NCI-H2171 treated with DMSO at 0.1 percent for 48 hours (cell line): ENCODE measurements around the gene FOCAD.
"Not testable (repeated sequence)": the region's sequence is repeated elsewhere in the genome, so short reads cannot be mapped to it uniquely, and the experiment has no call there.

Source experiments
- DNase-seq: peaks from one replicate; lab custom pipeline; 2025; lab: John Stamatoyannopoulos, UW

The FOCAD gene

DNA sequence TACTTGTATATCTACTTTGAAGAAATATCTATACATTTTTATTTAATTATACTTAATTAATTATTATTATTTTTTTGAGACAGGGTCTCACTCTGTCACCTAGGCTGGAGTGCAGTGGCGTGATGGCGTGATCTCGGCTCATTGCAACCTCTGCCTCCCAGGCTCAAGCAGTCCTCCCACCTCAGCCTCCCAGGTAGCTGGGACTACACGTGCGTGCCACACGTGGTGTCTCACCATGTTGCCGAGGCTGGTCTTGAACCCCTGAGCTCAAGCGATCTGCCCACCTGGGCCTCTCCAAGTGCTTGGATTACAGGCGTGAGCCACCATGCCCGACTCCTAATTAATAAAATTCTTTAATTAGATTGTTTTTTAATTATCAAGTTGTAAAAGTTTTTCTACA, 10.5 kb upstream of the FOCAD start:
- not testable (repeated sequence) for DNase-seq

DNA sequence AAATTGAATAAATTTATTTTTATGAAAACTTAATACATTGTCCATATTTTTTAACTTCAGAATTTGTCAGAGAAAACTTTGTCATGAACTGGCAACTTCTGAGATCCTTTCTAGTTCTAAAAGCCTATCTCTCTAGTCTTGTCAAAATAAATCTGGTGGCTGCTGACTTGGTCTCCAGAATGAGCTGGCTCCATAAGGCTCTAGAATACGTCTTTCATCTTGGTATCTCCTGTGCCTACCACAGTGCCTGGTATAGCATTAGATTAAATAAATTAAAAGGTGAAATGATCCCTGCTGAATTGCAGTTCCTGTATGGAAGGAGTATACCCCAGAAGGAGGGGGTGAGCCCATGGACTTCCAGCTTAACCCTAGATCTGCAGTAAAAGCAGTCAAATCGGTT, 2.6 kb upstream of the FOCAD start:
- no peak for DNase-seq

DNA sequence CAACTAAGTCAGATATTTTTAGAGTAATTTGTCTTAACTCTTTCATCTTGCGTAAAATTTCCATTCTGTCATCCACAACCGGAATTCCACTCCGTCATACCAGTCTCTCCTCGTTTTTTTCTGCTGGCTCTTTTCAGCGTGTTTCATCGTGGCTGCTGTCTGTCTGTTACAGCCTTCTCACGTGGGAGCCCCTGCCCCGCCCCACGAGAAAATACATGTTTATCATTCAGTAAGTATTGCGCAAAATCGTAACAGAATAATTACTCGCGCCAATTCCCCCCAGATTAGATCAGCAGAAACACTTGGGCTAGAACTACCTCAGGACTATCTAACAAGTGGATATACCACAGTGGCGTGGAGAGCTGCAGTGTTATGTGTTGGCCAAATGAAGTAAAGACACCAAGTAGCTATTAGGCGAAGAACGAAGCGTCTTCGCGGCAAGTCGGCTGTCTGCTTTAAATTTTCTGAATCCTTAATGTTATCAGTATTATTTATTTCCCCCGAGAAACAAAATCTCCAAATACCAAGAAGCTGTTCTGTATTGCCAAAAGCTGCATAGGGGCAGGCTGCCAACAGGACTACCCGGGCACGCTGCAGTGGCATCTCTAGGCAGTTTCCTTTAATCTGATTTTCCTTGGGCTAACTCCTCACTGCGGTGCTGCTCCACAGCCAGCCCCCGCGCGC, 566 bp upstream of the FOCAD start:
- peak; percentile 38 for DNase-seq

DNA sequence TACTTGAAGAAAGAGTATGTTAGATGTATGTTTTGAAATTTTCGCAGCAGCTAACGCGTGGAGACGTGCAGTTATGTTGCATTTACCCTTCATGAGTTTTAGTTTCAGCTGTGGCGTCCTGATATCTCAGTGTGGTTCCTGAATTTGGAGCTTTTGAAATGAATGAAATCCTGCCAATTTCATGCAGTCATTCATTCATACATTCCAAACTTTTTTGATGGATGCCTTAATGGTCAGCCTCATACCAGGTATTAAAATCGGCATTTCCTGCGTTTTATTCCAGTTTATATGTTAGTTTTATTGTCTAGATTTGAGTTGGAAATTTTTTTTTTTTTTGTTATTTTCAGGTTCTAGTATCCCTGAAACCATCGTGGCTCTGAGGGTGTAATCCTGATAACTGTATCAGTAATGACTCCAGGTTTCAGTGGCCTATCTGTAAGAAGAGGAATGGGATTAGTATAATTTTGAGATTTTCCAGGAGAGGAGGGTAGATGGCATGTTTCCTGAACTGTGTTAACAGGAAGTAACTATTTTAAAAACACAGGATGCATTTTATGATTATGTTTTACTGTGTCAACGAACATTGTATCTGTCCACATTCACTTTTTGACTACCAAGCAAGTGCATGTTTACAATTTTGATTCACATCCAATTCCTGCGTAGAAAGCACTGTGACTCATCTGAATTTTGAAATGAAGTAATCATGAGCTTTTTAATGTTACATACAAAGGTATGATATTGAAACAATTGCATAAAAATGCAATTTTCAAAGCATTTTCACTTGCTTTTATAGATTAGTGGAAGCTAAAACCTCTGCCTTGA, 1.0 kb downstream of the FOCAD start:
- no peak for DNase-seq

DNA sequence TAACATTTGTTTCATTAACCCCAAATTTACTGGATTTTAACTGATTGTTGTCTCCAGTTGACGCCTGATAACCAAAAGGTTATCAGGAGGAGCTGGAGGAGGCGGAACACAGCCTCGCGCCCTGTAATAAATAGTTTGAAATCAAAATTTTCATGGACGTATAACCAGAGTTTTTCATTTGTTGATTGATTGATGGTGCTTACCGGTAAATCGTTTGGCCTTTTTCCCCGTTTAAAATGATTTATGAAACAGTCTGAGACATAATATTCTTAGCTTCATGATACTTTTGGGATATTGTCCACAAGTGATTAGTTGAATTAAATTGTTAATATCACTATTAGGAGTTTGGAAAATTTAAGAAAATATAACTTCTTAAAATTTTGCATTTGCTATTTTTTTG, 1.7 kb downstream of the FOCAD start:
- DNase-seq: no peak

DNA sequence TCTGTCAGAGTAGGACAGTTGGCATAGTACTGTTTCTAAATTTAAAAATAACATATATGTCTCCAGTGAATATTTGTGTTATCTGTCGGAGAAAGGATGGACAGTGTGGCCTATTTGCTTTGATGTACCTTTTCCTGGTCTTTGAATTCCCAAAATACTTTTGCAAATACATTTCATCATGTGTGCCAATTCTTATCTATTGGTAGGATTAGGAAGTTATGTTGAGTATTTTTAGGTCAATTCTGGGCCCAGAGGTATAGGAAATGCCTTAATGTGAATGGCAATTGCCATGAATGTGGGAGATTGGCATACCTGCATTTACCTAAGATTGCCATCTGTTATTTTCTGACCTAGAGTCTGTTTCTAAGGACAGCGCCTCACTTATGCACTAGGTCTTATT, 5.8 kb downstream of the FOCAD start:
- no peak for DNase-seq

DNA sequence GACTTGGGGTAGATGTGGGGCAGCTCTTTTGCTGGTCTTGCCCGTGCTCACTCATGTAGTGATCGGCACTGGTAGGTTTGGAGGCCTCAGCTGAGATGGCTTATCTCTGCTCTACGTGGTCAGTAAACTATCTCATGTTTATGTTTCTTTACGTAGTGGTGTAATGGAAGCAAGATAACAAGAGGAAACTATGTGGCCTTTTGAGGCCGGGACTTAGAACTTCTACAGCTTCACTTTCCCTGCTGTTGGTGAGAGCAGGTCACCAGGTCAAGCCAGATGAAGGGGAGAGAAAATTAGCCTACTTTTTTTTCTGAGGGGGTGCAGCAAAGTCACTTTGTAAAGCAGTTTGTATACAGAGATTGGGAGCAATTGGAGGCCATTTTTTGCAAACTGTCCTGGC, 8.5 kb downstream of the FOCAD start:
- DNase-seq: no peak

DNA sequence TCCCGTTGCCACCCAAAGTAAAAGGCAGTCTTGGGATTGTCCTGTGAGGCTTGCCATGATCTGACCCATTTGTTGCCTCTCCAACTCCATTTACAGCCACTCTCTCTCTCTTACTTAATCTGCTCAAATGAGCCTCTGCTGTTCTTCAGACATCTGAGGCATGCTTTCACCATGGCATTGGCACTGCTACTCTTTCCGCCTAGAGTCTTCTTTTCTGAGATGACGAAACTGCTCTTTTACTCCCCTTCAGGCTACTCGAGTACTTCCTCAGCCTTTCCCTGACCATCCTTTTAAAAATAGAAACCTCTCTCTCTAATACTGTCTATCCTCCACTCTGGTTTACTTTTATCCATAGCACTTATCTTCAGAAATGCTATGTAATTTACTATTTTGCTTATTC, 9.0 kb downstream of the FOCAD start:
- DNase-seq: no peak

DNA sequence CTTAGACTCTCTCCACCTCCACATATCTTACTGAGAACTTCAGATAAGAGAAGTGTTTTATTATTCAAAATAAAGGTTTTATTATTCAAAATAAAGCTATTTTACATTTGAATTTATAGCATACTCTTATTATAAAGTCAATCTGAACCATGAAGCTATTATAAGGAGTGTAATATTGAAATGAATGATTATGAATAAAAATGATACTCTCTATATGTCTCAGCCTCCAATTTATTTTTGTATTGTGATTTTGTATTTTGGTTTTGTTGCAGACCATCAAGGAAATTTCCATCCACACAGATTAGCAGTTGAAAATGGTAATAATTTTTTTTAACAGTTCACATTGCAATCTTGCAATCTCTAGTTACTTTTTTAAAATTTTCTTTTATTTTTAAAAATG, 10.2 kb downstream of the FOCAD start:
- no peak for DNase-seq

DNA sequence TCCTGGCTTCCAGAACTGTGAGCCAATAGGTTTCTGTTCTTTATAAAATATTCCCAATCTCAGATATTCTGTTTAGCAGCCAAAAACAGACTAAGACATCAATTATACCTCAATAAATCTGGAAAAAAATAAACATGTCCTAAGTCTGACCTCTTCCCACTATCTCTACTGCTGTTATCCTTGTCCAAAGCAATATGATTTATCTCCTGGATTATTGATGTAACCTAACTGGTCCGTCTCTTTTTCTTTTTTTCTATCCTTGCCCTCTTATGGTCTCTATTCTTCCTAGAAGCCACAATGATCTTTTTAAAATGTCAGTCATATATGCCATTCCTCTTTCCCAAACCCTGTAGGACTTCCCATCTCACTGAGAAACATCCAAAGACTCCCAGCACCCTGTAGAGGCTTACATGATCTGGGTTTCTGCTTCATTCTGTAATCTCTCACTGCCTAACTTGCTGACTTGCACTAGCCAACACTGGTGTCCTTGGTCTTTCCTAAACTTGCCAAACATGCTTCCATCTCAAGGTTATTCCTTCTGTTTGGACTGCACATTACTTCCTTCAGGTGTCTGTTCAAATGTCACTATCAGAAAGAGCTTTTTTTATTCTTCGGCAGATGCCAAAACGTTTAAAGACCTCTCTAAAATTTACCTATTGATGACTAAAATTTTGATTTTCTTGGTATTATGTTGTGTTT, 13.1 kb downstream of the FOCAD start:
- no peak for DNase-seq

DNA sequence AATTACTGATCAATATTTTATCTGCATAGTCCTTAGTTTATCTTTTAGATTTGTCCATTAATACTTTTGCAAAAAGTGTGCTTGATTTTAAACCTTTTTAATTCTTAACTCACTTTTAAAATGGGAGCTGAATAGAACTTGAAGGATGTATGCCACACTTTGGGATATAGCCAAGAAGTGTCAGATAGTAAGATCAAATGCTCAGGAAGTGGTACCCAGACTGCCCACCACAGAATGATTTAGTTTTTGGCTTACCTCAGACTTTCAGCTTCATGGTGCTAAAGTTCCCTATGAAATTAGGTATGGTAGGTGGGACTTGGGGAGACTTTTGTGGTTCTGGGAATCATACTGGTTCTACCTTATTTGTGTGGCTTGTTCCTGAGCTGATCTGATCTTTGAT, 14.7 kb downstream of the FOCAD start:
- no peak for DNase-seq

DNA sequence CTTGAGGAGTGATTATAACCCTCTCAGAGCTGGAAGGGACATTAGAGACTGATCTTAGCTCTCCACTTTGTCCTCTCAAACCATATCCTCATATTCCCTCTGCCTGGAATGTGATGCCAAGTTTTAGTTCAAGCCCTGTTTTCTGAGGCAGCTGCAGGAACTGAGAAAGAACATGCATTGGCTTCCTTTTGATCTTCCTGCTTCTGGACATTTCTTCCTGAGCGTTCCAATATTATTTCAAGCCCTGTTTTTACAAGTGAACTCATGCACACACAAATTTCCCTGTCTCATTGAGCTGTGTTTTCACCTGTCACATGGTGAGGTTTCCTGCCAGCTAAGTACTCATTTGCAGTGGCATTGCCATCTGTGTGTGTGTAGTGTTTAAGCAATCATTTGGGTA, 17.0 kb downstream of the FOCAD start:
- DNase-seq: peak; percentile 66

DNA sequence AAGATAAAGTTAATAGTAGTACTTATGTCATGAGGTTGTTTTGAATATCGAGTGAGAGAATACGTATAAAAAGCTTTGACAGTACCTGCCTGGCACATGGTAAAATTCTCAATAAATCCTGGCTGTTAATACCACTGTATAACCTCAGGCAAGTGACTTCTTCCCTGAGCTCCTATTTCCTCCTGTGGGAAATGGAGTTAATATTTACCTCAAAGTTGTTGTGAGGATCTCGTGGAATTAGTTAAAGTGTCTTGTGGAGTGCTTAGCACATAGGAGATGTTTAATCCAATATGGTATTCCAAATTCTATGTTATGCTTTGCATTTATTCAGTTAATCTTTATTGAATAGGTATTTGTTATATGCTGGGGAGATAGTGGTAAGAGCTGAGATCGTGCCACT, 18.5 kb downstream of the FOCAD start:
- no peak for DNase-seq

DNA sequence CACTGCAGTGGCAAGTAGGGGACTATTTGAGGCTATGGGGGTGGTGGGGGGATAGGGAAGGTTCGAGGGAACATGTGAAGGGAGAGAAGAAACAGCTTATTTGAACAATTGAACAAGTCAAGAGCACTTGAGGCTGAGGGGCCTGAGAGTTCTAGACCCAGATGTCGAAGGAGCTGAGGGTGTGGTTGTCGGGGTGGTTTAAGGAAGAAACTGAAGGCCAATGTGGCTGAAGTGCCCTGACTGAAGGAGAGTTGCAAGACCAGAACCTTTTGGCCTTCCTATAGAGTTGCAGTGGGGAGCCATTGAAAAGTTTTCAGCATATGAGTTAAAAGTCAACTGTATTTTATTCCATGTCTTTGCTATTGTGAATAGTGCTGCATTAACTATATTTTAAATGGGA, 19.1 kb downstream of the FOCAD start:
- DNase-seq: no peak

DNA sequence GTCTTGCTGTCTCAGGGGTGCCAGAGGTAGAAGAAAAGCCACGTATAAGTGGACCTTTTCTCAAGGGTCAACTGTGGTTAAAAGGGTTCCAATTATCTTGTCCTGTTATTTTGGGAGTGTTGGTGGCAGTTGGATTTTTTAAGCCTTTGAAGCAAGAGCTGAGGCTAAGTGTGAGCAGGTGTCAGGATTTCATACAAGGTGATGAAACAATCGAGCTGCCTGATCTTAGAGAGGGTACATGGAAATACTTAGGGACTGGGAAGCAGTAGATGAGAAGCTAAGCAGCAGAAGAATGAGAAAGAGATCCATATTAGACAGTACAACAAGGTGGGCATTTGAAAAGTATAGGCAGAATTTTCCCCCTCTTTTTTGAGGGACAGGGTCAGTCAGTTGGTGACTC, 23.6 kb downstream of the FOCAD start:
- no peak for DNase-seq

DNA sequence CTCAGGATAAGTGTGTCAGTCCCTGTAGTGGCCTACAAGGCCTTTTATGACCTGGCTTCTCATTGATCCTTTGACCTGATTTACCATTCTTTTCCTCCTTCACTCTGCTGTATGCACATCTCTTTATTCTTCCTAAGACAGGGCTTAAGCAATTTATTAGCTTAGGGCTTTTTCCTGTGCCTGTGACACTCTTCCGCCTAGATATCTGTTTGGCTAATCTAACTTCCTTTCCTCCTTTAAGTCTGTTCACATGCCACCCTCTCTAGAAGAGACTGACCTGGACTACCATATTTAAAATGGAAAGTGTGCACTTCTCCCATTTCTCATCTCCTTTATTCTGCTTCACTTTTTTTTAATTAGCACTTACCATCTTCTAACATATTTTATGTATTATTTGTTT, 29.1 kb downstream of the FOCAD start:
- DNase-seq: no peak

DNA sequence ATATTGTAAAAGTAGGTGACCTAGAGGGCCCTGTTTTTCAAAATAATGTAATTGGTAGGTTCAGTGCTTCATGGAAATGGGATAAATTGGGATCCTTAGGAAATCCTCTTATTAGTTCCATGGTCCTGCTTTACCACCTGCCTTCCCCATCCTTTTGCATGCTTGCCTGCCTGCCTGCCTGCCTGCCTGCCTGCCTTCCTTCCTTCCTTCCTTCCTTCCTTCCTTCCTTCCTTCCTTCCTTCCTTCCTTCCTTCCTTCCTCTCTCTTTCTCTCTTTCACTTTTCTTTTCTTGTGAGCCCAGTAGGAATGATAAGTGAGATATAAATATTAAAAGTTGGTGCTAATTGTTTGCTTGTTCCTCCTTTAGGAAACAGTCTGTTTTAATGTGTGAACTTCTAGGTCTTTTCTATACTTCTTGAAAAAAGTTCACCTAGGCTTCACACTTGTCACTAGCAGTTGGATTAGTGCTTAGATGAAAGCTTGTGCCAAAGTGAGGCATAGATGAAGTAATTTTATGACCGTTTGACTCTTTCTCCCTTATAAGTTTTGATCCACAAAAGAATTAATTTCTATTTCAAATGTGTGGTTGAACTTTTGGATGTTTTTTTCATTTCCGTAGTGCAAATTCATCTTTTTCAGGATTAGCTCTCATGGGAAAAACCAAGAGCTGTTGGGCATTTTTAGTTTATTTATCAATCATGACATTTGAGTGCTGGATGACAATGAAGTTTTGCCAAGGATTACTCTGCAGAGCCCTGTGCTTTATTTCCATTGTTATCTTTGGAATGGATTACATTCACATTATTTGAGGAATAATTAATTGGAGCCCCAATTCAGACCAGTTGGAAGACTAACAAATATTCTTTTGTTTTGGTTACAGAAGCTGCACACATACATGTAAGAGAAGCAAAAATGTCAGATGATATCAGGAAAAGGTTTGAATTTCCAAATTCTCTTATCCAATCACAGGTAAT, 30.7 kb downstream of the FOCAD start:
- no peak for DNase-seq

DNA sequence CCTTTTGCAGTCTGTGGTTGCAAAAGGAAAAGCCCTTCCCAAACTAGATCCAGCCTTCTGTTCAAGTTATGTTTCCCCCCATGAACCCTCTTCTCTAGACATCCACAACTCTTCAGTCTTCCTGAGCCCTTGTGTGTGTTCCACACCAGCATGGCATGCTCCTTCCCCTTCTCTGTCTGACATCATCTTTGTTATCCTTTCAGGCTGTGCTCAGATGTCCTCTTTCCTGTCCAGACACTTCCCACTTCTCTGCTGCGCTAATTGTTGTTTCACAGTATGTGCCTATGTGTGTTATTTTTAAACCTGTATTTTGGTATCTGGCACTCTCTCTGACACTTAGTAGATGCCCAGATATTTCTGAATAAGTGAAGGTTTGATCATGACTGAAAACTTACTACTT, 38.2 kb downstream of the FOCAD start:
- no peak for DNase-seq

DNA sequence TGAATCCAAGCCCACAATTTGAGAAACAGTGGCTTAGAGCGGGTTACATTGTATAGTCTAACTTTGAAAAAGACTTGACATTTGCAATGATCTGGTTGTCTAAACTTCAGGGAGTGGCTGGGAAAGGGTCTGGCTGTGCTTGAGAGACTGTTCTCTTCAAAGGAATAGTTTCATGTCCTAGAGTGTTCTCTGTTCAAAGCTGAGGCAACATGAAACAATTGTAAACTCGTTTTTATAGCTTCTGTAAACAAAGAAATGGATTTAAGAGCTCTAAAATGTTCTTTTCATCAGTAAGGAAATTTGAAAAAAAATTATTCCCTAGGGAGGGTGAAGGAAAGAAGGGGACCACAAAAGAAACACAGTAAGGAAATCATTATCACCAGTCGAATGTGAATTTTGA, 41.6 kb downstream of the FOCAD start:
- DNase-seq: no peak

DNA sequence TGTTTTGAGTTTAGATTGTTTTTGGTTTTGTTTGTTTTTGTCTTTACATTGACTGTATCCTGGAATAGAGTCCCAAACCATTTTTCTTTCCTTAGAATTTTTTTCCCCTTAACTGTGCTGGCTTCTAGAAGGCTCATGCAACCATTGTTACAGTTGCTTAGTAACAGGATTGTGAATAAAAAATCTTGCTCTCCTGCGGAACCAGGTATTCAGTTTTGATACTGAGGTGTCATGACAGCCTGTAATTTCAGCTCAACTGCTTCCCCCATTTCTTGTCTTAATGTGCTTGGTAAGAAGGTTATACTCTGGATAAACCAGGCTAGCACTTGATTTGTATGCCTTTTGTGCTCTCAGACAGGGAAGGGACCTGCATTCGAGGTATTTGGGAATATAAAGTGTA, 42.1 kb downstream of the FOCAD start:
- DNase-seq: no peak

DNA sequence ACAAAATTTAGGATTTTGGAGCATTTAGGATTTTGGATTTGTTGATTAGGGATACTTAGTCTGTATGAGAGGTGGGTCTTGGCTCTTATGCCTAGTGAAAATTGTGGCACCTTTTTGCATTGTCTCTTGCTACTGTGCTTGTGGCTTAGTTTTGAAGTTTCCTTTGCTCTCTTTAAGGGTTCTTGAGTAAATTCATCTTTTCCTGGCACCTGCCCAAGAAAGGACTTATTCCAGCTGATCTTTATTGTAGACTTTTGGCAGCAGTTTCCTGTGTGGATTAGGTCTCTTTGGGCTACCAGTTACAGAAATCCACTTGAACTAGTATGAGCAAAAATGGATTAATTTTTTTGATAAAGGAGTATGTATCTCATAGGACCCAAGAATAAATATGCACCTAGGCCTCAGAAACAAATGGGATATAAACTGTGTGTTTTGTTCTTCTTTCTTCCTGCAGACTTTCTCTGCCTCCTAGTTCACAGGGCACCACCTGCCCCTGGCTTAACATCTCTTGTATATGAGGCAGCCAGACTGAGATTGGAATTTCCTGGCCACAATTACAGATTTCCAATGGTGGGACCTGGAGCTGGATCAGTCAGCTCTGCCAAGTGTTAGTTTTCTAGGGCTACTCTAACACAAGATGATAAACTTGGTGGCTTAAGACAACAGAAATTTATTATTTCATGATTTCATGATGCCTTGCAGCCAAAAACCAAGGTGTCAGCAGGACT, 44.6 kb downstream of the FOCAD start:
- no peak for DNase-seq
